SKM-1 treated with dmso at 0.1 percent for 144 hours (cell line): ENCODE results near the gene DICER1.
"Not testable (repeated sequence)": the region's sequence is repeated elsewhere in the genome, so short reads cannot be mapped to it uniquely, and the experiment has no call there.

ENCODE experiments used
- DNase-seq: peaks from one replicate; lab custom pipeline; 2025; ENCODE audit not compliant: unreplicated experiment; lab: John Stamatoyannopoulos, UW

DICER1 gene, protein sequence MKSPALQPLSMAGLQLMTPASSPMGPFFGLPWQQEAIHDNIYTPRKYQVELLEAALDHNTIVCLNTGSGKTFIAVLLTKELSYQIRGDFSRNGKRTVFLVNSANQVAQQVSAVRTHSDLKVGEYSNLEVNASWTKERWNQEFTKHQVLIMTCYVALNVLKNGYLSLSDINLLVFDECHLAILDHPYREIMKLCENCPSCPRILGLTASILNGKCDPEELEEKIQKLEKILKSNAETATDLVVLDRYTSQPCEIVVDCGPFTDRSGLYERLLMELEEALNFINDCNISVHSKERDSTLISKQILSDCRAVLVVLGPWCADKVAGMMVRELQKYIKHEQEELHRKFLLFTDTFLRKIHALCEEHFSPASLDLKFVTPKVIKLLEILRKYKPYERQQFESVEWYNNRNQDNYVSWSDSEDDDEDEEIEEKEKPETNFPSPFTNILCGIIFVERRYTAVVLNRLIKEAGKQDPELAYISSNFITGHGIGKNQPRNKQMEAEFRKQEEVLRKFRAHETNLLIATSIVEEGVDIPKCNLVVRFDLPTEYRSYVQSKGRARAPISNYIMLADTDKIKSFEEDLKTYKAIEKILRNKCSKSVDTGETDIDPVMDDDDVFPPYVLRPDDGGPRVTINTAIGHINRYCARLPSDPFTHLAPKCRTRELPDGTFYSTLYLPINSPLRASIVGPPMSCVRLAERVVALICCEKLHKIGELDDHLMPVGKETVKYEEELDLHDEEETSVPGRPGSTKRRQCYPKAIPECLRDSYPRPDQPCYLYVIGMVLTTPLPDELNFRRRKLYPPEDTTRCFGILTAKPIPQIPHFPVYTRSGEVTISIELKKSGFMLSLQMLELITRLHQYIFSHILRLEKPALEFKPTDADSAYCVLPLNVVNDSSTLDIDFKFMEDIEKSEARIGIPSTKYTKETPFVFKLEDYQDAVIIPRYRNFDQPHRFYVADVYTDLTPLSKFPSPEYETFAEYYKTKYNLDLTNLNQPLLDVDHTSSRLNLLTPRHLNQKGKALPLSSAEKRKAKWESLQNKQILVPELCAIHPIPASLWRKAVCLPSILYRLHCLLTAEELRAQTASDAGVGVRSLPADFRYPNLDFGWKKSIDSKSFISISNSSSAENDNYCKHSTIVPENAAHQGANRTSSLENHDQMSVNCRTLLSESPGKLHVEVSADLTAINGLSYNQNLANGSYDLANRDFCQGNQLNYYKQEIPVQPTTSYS (N-terminal part only)

DNA sequence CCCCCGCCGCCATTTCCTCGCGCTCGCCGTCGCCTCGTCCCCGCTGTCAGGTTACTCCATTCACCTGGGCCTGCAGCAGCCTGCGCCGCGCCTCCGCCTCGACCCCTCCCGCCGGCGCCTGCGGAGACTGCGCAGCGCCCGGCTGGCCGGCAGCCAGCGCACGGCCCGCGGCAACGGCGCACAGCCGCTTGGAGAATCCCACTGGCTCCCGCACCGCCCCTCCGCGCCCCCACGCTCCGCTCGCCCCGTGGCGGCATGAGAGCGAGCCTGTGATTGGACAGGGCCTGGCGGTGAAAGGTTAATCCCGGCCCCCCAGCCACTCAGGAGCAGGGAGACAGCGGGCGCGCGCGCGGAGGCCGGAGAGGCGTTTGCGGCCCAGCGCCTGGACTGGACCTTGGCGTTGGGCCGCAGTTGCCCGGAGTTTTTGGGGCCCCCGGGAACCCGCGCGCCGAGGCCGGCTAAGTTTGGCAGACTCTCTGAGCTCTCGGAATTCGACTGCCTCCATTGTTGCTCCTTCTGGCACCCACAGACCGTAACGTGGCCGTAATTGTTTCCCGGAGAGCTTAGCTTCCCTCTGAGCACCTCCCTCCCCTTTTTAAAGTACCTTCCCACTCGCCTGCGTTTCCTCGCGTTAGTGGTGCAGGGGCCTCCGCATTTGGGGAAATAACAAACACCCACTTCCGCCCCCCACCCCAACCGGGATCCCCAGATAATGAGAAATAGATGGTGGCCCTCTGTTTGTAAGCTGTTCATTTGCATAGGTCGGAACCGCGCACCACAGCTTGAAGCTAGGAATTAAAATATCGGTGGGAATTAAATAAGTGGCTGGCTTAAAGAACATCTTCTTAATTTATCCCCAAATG is at the start of gene DICER1:
Gene DICER1, minus strand, starts transcription at position 203 of the 863 bp plus-strand sequence. CDS start 24,071 bp downstream, outside the sequence.
- DNase-seq: peak; percentile 66

DNA sequence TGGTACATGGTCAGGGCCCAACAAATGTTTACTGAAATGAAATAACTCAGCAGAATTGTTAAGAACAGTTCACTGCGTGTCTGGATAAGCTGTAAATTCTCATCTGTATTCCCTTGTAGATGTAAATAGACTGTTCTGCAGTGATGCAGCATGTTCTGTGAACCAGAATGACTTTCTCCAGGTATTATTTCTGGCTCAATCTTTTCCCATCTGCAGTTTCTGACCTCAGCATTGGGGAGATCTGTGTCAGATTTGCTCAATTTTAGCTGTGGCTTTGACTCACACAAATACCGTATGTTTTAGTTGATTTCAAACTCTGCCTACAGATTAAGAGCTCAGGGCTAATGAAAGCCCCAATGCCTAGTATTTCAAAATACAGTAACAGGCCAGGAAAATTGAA is 49.2 kb upstream of the DICER1 start:
- no peak for DNase-seq

DNA sequence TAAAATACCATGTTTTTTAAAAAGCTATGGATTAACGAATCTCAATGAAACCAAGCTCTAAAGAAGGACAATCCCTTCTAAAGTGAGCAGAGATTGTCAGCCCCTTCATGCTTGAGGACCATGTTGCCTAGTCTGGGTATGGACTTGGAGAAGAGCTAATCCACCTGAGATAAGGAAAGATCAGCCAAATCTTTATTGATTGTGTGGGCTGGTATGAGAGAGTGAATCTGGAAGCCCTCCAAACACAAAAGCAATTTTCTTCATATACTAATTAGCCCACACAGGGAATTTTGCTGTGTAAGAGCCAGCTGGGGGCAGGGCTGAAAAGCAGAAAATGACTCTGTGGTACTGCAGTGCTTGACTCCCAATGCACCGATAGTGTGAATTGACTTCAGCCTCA is 47.4 kb upstream of the DICER1 start:
- DNase-seq: no peak

DNA sequence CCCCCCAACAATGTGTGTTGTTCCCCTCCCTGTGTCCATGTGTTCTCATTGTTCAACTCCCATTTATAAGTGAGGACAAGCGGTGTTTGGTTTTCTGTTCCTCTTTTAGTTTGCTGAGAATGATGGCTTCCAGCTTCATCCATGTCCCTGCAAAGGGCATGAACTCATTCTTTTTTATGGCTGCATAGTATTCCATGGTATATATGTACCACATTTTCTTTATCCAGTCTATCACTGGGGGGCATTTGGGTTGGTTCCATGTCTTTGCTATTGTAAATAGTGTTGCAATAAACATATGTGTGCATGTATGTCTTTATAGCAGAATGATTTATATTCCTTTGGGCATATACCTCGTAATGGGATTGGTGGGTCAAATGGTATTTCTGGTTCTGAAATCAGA is 44.4 kb upstream of the DICER1 start:
- DNase-seq: not testable (repeated sequence)

DNA sequence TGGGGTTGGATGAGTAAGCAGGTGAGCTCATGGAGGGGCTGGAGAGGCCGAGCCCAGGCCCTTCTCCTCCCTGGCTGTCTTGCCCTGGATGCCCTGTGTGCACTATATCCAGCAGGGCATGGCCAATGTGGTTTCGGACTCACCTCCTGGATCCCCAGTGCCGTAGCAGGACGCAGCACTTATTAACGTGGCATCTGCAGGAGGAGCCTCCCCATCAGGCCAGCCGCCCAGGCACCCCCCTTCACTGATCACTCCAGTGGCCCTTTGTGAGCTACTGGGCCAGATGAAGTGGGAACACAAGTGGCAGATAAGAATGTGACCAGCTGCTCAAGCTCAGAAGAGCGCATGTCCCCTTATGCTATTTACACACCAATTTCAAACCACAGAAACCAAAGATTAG is 43.1 kb upstream of the DICER1 start:
- no peak for DNase-seq

DNA sequence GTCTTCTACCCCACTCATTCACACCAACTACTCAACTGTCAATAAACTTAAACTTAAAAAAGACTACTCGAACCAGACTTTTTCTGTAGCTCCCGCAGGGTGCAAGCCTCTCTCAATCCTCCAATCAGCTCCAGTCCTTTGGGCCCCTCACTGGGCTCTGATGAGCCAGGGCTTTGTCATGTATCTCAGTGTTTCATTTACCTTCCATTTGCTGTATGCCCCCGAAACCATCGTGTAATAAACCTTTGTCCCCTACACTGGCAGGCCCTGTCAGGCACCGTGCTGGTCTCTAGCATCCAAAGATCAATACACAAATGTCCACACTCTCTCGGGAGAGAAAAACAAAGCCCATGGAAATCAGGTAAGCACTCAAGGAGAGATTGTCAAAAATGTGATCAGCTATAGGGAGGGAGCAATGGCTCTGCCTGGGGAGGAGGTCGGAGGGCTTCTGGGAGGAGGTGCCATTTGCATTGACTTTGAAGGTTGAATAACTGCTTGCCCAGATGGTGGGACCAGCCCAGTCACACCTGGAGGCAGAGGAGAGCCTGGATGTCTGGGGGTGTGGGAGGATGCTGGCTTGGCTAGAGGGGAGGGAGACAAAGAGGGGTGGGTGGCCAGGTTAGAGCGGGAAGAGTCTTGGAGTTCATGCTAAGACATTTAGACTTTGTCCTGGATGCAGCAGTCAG is 42.1 kb upstream of the DICER1 start:
- DNase-seq: no peak

DNA sequence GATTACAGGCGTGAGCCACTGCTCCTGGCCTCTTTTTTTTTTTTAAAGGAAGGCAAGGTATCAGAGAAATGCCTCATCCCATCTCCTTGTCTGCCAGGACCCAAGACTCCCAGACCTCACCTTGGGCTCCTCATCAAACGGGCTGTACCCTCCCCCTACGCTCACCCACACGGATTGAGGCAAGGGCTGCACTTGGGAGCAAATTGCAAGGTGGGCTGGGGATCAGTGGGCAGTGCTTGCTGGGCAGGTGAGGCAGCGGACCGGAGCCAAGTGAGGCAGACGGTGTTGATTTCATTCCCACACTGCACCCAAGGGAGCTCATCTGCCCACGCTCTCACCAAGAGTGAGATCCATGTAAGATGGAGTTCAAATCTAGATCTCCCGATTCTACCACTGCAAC is 41.0 kb upstream of the DICER1 start:
- DNase-seq: no peak

DNA sequence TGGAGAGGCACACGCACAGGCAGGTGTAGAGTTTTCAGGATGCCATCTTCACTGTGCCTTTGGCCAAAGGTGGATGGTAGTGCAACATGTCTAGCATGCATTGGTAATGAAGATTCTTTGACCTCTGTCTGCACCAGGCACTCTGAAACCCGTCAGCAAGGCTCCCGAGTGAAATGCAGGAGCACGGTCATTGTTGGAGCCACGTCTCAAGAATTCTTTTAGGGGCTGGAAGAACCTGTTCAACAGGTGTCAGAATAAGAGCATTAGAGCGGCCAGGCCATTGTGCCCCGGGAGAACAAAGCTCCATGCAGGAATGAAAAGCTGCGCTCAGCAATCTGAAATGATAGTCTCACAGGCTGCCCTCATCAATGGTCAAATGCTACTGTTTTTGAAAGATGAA is 40.2 kb upstream of the DICER1 start:
- no peak for DNase-seq

DNA sequence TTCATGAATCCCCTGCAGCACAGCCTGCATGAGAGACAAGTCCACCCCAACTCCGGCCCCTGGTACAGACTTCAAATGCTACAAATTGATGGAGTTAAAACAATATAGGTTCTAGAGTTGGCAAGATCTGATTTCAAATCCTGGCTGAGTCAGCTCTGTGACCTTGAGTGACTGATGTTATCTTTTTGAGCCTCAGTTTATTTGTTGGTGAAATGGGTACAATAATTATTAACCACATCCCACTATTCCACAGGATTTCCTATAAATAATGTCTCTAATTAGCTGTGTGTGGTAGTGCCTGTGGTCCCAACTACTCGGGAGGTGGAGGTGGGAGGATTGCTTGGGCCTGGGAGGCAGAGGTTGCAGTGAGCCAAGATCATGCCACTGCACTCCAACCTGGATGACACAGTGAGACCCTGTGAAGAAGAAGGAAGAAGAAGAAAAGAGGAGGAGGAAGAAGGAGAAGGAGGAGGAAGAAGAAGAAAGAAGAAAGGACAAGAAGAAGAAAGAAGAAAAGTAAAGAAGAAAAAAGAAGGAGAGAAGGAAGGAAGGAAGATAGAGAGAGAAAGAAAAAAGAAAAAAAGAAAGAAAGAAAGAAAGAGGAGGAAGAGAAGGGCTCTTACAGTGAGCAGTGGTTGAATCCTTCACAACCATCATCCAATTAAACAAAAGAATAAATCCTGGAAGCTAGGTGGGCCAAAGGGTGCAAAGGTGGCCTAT is 39.7 kb upstream of the DICER1 start:
- no peak for DNase-seq

DNA sequence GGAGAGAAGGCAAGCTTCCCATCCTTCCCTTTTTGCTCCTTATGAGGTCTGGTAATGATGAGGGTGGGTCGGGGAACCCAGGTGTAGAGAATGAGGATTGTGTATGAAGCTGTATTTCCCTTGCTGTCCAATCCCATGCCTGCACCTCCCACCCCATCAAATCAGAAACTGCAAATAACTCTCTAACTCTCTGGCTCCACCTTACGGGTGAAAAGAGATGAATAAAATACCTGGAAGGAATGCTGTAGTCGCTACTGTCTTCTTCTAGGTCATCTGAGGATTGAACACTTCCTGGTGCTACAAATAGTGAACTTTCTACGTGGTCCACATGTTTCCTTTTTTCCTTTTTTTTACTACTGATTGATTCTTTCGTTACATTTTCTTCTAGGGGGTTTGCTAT is 38.9 kb upstream of the DICER1 start:
- no peak for DNase-seq

DNA sequence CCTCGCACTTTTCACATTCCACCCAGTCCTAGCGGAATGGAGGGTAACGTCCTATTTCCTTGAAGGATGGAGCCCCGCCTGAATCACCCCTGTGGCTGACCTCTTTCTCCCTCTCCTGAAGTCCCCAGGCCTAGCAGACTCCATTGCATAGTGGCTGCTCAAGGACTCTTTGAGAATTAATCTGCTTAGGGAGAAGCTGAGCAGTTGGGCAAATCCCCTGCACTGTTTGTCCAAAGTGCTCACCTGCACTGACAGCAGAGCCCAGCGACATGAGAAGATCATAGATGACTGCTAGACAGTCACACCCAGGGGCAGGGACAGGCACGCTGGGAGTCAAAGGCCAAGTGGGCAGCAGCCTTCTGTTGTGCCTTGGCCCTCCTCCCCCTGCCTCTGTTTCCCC is 37.7 kb upstream of the DICER1 start:
- no peak for DNase-seq

DNA sequence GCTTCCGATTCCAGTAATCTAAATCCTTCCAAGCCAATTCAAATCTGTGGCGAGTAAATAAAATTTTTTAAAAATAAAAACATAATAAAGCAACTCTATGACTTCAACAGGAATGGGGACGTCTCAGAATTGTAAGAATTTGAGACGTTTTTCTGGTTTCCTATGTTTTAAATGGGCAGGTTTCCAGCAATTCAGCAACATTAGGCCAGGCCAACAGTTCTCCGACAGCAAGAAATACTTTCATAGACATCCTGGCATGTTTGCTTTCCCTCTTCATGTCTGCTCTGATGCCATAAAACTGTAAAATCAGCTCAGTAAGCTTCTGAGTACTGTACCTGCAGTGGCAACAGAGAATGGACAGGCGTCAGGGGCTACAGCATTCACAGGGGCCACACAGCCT is 35.8 kb upstream of the DICER1 start:
- no peak for DNase-seq

DNA sequence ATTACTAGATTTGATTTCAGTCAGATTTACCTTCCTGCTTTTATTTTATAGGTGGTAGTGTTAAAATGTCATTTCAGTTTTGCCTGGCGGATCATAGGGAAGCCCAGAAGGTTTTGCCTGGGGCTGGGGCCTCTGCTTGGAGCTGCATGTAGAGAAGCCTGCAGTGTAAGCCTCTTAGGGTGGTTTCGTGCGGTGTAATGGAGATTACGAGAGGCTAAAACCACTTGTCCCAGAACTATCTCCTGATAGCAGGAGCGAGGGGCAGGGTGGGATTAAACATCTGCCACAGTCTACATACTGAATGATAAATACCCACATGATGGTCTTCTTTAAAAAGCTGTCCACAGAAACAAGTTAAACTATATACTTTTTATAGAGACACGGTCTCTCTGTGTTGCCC is 35.0 kb upstream of the DICER1 start:
- DNase-seq: no peak

DNA sequence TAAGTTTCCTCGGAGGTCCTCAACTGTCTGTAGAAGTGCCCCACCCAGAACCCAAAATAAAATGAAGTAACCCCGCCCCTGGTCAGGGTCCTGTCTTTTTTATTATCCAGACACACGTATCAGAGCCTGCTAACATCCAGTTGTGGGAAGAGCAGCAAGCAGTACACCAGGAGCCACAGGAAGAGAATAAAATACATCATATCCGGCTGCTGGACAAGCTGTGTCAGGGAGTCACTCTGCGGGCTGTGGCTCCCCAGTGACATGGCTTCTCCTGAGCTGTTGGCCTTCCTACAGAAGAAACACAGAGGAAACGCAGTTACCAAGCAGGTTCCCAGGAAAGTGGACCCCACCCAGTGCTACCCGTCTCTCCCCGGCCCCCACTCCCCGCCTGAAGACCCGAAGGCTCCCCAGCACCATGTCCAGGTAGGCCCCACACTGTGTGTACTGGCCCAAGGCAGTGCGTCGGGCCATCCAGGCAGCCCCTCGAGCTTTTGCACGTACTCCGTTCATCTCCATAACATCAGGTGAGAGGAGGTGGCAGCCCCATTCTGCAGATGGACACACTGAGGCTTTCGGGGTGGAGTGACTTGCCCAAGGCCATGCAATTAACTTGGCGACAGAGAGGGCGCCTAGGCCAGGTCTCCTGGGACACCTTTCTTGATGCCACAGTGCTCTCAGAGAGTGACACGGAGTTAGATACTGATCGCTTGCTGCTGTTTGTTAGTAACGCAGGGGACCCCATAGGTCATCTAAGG is 34.3 kb upstream of the DICER1 start:
- DNase-seq: no peak

DNA sequence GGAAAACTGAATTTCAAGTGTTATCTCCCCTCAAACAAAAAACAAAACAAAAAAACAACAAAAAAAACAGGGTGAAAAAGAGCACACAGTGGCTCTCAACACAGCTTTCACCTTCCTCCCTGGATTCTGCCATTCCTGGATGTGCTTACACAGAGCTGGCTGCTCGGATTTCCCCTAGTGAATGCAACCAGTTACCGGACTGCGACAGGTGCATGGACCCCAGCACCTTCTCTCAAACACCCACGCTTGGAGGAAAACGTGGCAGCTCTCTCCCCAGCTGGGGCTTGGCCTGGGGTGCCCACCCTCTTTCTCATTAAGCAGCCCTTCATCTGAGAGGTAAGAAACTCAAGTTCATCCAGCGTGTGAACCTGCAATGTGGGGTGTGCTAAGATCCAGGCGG is 33.5 kb upstream of the DICER1 start:
- DNase-seq: no peak

DNA sequence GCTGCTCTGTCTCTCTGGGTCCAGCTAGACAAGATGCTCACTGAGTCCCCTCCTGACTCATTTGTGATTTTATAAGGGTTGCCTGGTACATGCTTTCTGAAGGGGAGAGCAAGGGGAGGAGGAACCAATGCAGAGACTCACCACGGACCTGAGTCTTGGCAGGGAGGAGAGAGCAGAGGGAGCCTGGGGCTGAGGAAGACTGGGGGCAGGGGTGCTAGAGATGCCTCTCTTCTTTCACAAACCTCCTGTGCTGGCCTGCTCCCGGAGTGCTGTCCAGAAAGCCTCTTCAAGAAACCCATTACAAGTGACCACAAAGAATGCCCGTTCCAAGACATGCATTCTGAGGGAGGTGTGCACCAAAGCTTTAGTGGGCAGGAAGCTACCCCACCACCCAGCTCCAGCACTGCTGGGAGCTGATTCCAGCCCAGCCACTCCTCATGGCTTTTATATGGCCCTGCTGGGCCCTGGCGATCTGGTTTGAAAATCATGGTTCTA is 33.1 kb upstream of the DICER1 start:
- no peak for DNase-seq

DNA sequence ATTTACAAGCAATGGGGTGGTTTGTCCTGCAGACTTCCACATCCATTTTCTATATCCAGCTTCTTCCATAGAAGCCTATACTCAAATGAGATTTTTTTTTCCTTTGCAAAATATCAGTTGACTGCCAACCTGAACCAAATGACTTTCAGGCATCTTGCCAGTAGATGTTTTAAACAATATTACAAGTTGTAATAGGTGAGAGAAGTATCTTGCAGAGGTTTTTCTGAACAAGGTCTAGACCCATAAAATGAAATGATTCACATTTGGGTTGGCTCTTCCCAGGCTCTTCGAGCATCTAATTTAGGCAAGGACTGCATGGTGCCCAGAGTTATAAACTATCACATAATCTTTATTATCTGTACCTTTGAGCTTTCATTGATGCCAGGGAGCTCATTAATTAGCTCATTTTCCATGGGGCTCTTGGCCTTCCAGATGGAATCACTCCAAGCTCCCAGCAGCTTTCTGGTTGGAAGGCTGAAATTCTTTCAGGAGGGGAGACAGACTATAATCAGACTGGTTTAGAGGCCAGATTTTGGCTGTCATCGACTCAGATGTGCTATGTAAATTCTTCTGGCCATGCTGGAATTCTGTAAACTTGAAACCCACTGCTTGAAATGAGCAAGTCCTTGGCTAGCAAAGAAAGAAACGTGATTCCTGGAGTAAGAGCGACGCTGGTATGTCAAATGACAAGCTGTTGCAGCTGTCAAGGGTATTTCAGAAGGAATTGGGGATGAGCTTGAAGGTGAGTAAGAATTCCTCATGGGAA is 32.2 kb upstream of the DICER1 start:
- DNase-seq: no peak

DNA sequence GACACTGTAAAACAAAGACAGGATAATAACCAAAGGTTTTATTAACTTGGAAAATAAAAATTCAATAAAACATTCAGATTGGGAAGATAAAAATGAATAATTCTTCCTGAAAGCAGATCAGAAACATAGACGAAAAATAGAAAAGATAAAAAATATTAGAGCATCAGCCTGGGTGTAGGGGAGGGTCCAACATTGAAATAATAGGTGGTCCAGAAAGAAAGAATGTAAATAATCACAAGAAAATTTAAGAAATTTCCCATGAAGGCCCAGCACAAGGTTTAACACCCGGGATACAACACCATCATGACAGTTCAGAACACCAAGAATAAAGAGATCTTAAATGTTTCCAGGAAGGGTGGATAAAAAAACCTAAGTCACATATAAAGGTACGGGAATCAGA is 31.1 kb upstream of the DICER1 start:
- no peak for DNase-seq
